Tibial nerve (tissue), 4 donors: ENCODE measurements around the gene ADRB1. TPM values are rescaled to one million over a fixed set of nuclear protein-coding genes. Genes with fewer than 3 reads are reported as not detected.

Experiments
- DNase-seq, 2 donors: peaks; one replicate each; pipeline ENCODE4 v3.0.0-alpha.2; 2019; ENCODE audit warnings: low spot score in 2 of 2
- H3K27ac ChIP-seq, 4 donors: fragments of 200-600 bp; sonication (generic) in 3 of 4; one replicate each; pipeline ENCODE4 v1.5.1; 2017 to 2019; ENCODE audit warnings: mild to moderate bottlenecking in 1 of 4
- H3K27me3 ChIP-seq, 2 donors: fragments of 200-600 bp; sonication (generic) in 1 of 2; one replicate each; pipeline versions ENCODE4 v1.5.1 to v1.6.0; 2017 to 2019
- H3K36me3 ChIP-seq, 3 donors: fragments of 200-600 bp; sonication (generic); one replicate each; pipeline ENCODE4 v1.5.1; 2018 to 2019
- H3K4me1 ChIP-seq, 4 donors: fragments of 200-600 bp; sonication (generic) in 3 of 4; one replicate each; pipeline ENCODE4 v1.5.1; 2017 to 2019
- H3K4me3 ChIP-seq, 4 donors: fragments of 200-600 bp; sonication (generic) in 3 of 4; one replicate each; pipeline ENCODE4 v1.5.1; 2017 to 2019; ENCODE audit warnings: mild to moderate bottlenecking in 1 of 4, moderate library complexity in 1 of 4
- H3K9me3 ChIP-seq, 4 donors: fragments of 200-600 bp; sonication (generic) in 3 of 4; one replicate each; pipeline ENCODE4 v1.5.1; 2017 to 2019
- CTCF ChIP-seq, 5 experiments: fragments of 200-600 bp in 3 of 5; fragments of 450-650 bp in 2 of 5; sonication (generic) in 3 of 5; IDR thresholded peaks; one replicate each; pipeline ENCODE4 v1.5.1; 2016 to 2019; ENCODE audit warnings: antibody characterized with exemption in 5 of 5, mild to moderate bottlenecking in 3 of 5, moderate library complexity in 2 of 5
- EP300 ChIP-seq, 2 donors: sonication (generic); formaldehyde crosslinking; IDR thresholded peaks; one replicate each; pipeline ENCODE4 v1.6.1; 2017; ENCODE audit warnings: antibody characterized with exemption in 2 of 2, mild to moderate bottlenecking in 1 of 2
- POLR2A ChIP-seq, 2 donors: fragments of 450-650 bp; IDR thresholded peaks; one replicate each; pipeline ENCODE4 v1.6.1; 2017; ENCODE audit warnings: antibody characterized with exemption in 2 of 2, mild to moderate bottlenecking in 2 of 2, moderate library complexity in 2 of 2
- WGBS, 2 donors: methylation state at CpG; one replicate each; pipeline ENCODE4 v1.1.5; 2018; 5-methylcytosine and 5-hydroxymethylcytosine counted together
- total RNA-seq, 4 donors: library from RNA; depleted of rRNA; stranded (reverse); fragments of >200 nt; gene quantifications; one replicate each; pipeline ENCODE4 v1.1.0, GENCODE V29; 2016

Gene ADRB1
- total RNA-seq, 4 donors from 2014 or later: 0.30 to 1.4 (median 1.1) TPM

GRCh38 chr10:114002422-114002821 lies 41.2 kb upstream of the ADRB1 start:
- H3K27me3 ChIP-seq: no peaks in the 10 kb centered on the region
- WGBS, 2 donors: 80 to 82% methylated on average over 7 of the region's 7 CpGs
- TF ChIP-seq EP300 (IDR thresholded peaks at IDR 0.05) (no peak), POLR2A (IDR thresholded peaks at IDR 0.05) (no peak), CTCF (IDR thresholded peaks at IDR 0.05) (no peak)
- H3K9me3 ChIP-seq: no peaks in the 10 kb centered on the region
- H3K27ac ChIP-seq: no peak overlapping the region
- H3K4me3 ChIP-seq: no peak overlapping the region
- no peaks in the 10 kb centered on the region for H3K36me3 ChIP-seq
- H3K4me1 ChIP-seq: peaks cover 0 to 1% (median 0%) of the 10 kb centered on the region in 4 donors
- no peak for DNase-seq

DNA sequence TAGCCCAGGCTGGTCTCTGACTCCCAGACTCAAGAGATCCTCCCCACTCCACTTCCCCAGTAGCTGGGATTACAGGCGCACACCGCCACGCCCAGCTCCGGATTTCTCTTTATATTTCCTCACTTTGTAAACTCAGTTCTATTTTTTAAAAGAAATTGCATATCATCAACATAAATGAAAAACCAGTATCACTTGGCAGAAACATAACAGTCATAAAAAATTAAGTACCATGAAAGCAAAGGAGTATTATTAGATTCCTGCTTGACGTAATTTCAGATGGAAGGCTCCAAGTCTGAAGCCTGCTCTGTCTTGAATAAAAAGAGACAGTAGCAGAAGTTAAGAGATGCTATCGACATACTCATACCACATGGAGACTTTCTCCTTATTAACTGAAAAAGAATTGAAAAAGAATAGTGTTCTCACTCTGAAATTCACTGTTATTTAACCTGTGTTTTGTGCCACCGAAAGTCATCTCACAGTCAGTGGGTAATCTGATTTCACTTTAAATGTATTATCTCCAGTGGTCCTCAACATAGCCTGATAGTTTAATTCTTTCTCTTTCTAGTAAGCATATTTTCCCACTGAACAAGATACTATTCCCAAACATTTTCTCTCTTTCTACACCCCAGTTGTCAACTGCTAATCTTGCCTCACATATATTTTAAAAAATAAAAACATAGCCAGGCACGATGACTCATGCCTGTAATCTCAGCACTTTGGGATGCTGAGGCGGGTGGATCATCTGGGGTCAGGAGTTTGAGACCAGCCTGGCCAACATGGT lies 40.3 kb upstream of the ADRB1 start:
- no peaks in the 10 kb centered on the region for H3K4me1 ChIP-seq
- TF ChIP-seq EP300 (IDR thresholded peaks at IDR 0.05) (no peak), POLR2A (IDR thresholded peaks at IDR 0.05) (no peak), CTCF (IDR thresholded peaks at IDR 0.05) (no peak)
- no peak for DNase-seq
- 91 to 93% methylated on average over 9 of the region's 9 CpGs for WGBS, 2 donors
- H3K27me3 ChIP-seq: no peaks in the 10 kb centered on the region
- H3K27ac ChIP-seq: no peak overlapping the region
- H3K9me3 ChIP-seq: no peaks in the 10 kb centered on the region
- H3K36me3 ChIP-seq: no peaks in the 10 kb centered on the region
- no peak overlapping the region for H3K4me3 ChIP-seq

GRCh38 chr10:114009281-114009996 lies 34.2 kb upstream of the ADRB1 start:
- 71 to 72% methylated on average over 5 of the region's 5 CpGs for whole genome bisulfite sequencing, 2 donors
- H3K9me3 ChIP-seq: no peaks in the 10 kb centered on the region
- TF ChIP-seq POLR2A (IDR thresholded peaks at IDR 0.05) (no peak), CTCF (IDR thresholded peaks at IDR 0.05) (no peak), EP300 (IDR thresholded peaks at IDR 0.05) (no peak)
- no peaks in the 10 kb centered on the region for H3K36me3 ChIP-seq
- no peak overlapping the region for H3K4me3 ChIP-seq
- H3K27me3 ChIP-seq: no peaks in the 10 kb centered on the region
- H3K4me1 ChIP-seq: peaks cover 0 to 6% (median 0%) of the 10 kb centered on the region in 4 donors
- H3K27ac ChIP-seq: no peak overlapping the region
- DNase-seq: no peak

DNA sequence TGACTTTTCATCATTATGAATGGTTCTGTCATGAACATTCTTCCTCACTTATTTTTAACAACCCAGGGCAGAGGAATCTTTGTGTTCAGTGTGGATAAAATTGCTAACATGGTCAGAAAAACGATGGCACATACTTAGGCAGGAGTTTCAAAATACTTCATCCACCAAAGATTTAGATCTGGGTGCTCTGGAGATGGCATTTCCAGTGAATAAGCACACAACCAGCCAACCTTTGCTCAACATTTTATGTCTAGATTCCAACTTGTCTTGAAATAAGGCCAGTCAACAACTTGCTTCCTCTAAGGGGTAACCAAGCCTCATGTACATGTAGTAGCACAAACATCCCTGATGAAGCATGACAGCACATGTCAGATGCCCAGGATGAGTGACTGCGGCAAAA lies 33.4 kb upstream of the ADRB1 start:
- TF ChIP-seq POLR2A (IDR thresholded peaks at IDR 0.05) (no peak), CTCF (IDR thresholded peaks at IDR 0.05) (no peak), EP300 (IDR thresholded peaks at IDR 0.05) (no peak)
- Histone ChIP-seq H3K4me3 (no peak overlapping the region), H3K4me1 (peaks cover 0 to 6% (median 0%) of the 10 kb centered on the region in 4 donors), H3K9me3 (no peaks in the 10 kb centered on the region), H3K27me3 (no peaks in the 10 kb centered on the region), H3K27ac (no peak overlapping the region), H3K36me3 (no peaks in the 10 kb centered on the region)
- DNase-seq: no peak
- WGBS, 2 donors: 61 to 65% methylated on average over 2 of the region's 2 CpGs

DNA sequence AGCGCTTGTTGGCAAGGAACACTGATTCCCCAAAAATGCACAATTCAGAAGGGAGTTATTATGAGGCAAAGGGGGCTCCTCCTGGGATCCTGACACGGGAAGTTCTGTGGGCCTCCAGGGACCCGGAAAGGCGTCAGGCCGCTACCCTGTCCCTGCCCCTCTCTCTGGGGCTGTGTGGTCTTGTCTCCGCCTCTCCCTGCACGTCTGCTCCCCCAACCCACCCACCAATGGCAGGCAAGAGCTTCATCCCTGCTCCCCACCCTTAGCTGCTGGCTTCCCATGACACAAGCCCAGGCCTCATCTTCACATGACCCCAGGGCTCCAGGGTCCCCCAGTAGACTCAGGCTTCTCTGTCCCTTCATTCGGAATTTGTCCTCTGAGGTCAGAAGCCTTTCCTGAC lies 31.0 kb upstream of the ADRB1 start:
- Histone ChIP-seq H3K4me3 (no peak overlapping the region), H3K27me3 (no peaks in the 10 kb centered on the region), H3K4me1 (peaks cover 0 to 6% (median 0%) of the 10 kb centered on the region in 4 donors), H3K27ac (no peak overlapping the region), H3K36me3 (no peaks in the 10 kb centered on the region), H3K9me3 (peaks cover 0 to 3% (median 0%) of the 10 kb centered on the region in 4 donors)
- TF ChIP-seq EP300 (IDR thresholded peaks at IDR 0.05): no peak
- TF ChIP-seq POLR2A (IDR thresholded peaks at IDR 0.05): no peak
- TF ChIP-seq CTCF (IDR thresholded peaks at IDR 0.05): no peak
- DNase-seq: no peak
- WGBS, 2 donors: 74 to 82% methylated on average over 8 of the region's 8 CpGs
